ENCODE data around the gene AGBL4. TPM values are rescaled to one million over a fixed set of nuclear protein-coding genes. Genes with fewer than 3 reads are reported as not detected.

AGBL4 gene
- total RNA-seq, 1 donor from 2014 or later: 2.1 TPM

GRCh38 chr1:48668339-48668738, 1355.4 kb downstream of the AGBL4 start:
- no peaks in the 10 kb centered on the region for H3K27me3 ChIP-seq (ENCODE audit: low read depth)
- no peaks in the 10 kb centered on the region for H3K36me3 ChIP-seq
- H3K4me3 ChIP-seq: no peak overlapping the region
- no peaks in the 10 kb centered on the region for H3K9me3 ChIP-seq
- DNase-seq: no peak
- ATAC-seq: no peak
- no peaks in the 10 kb centered on the region for H3K4me1 ChIP-seq
- intact Hi-C loops (cut with DNase I): no loop called here
- no peak overlapping the region for H3K27ac ChIP-seq
- no peak for TF ChIP-seq CTCF (IDR thresholded peaks at IDR 0.05)

- Histone ChIP-seq H3K4me3 (no peak overlapping the region), H3K27ac (no peak overlapping the region), H3K4me1 (no peaks in the 10 kb centered on the region), H3K9me3 (no peaks in the 10 kb centered on the region), H3K27me3 (ENCODE audit: low read depth) (no peaks in the 10 kb centered on the region), H3K36me3 (no peaks in the 10 kb centered on the region)
- ATAC-seq (no peak), DNase-seq (no peak)
- no peak for TF ChIP-seq CTCF (IDR thresholded peaks at IDR 0.05)
- intact Hi-C loops (cut with DNase I): no loop called here
These were observed 1356.0 kb downstream of the AGBL4 start for GRCh38 chr1:48667782-48668181.

GRCh38 chr1:48665708-48666407, 1357.9 kb downstream of the AGBL4 start:
- no peak for ATAC-seq
- H3K36me3 ChIP-seq: no peaks in the 10 kb centered on the region
- no peaks in the 10 kb centered on the region for H3K4me1 ChIP-seq
- DNase-seq: no peak
- H3K4me3 ChIP-seq: no peak overlapping the region
- TF ChIP-seq CTCF (IDR thresholded peaks at IDR 0.05): no peak
- intact Hi-C loops (cut with DNase I): no loop called here
- no peak overlapping the region for H3K27ac ChIP-seq
- H3K9me3 ChIP-seq: no peaks in the 10 kb centered on the region
- H3K27me3 ChIP-seq (ENCODE audit: low read depth): no peaks in the 10 kb centered on the region

- DNase-seq: no peak
- Histone ChIP-seq H3K4me3 (no peak overlapping the region), H3K9me3 (no peaks in the 10 kb centered on the region), H3K4me1 (no peaks in the 10 kb centered on the region), H3K36me3 (no peaks in the 10 kb centered on the region), H3K27me3 (ENCODE audit: low read depth) (no peaks in the 10 kb centered on the region), H3K27ac (no peak overlapping the region)
- ATAC-seq: no peak
- intact Hi-C loops (cut with DNase I): no loop called here
- TF ChIP-seq CTCF (IDR thresholded peaks at IDR 0.05): no peak
These were observed 1361.9 kb downstream of the AGBL4 start for GRCh38 chr1:48661726-48662463.

GRCh38 chr1:48659801-48660200, 1364.0 kb downstream of the AGBL4 start:
- no peaks in the 10 kb centered on the region for H3K9me3 ChIP-seq
- TF ChIP-seq CTCF (IDR thresholded peaks at IDR 0.05): no peak
- DNase-seq (no peak), ATAC-seq (no peak)
- no peak overlapping the region for H3K4me3 ChIP-seq
- no peaks in the 10 kb centered on the region for H3K36me3 ChIP-seq
- intact Hi-C loops (cut with DNase I): no loop called here
- H3K27me3 ChIP-seq (ENCODE audit: low read depth): no peaks in the 10 kb centered on the region
- no peaks in the 10 kb centered on the region for H3K4me1 ChIP-seq
- no peak overlapping the region for H3K27ac ChIP-seq
